Fibroblast of skin of left quadriceps (primary cell): ENCODE results near the gene UCK2.
A peak's percentile ranks its signal among the peaks of the same experiment; 100 is the strongest.

ENCODE experiments used
- DNase-seq, 2 experiments: peaks; one replicate each; pipeline ENCODE4 v3.0.0-alpha.2; 2013; ENCODE audit warnings: low read depth in 2 of 2

UCK2 gene

DNA sequence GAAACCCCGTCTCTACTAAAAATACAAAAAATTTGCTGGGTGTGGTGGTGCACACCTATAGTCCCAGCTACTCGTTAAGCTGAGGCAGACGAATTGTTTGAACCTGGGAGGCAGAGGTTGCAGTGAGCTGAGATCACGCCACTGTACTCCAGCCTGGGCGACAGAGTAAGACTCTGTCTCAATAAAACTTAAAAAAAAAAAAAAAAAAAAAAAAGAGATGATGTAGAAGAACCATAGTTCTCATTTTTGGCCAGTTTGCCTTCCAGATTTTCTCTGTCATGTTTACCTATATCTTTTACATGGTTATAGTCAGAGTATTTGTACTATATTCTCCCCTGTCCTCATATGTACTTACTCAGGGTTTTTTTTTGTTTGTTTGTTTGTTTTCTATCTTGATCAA is 53.6 kb downstream of the UCK2 start:
- DNase-seq = no peak

DNA sequence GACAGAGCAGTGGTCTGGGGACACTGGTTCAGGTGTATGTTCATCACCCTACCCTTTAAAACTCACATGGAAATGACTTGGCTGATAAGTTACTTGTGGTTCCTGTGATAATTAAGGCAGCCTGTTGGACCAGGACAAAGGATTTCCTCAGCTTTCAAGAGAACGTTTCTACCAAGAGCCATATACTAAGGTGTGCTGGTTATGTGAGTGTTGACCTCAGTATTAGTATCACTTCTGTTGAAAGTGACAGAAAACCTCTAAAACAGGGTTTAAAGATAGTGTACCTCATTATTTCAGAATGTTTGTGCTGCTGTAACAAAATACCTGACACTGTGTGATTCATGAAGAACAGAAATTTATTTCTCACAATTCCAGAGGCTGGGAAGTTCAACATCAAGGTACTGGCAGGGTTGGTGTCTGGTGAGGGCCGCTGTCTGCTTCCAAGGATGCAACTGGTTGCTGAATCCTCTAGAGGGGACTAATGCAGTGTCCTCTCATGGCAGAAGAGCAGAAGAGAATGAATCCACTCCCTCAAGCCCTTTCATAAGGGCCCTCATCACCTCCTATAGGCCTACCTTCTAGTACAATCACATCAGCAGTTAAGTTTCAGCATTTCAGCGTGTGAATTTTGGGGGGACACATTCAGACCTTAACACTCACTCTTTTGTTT is 54.9 kb downstream of the UCK2 start:
- DNase-seq = no peak

DNA sequence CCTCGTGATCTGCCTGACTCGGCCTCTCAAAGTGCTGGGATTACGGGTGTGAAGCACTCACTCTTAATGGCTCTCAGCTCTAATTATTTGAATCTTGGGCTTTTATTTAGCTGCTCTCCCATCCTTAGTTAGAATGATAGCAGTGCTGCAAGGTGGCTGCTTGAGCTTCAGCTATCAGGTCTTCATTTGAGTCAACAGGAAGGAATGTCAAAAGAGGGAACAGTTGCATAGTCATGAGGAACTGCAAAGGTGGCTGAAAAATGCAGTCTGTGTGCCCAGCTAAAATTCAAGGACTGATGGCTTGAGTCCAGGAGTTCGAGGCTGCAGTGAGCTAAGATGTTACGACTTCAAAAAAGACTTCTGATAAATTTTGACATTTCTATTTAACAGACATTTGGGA is 55.6 kb downstream of the UCK2 start:
- DNase-seq = no peak

DNA sequence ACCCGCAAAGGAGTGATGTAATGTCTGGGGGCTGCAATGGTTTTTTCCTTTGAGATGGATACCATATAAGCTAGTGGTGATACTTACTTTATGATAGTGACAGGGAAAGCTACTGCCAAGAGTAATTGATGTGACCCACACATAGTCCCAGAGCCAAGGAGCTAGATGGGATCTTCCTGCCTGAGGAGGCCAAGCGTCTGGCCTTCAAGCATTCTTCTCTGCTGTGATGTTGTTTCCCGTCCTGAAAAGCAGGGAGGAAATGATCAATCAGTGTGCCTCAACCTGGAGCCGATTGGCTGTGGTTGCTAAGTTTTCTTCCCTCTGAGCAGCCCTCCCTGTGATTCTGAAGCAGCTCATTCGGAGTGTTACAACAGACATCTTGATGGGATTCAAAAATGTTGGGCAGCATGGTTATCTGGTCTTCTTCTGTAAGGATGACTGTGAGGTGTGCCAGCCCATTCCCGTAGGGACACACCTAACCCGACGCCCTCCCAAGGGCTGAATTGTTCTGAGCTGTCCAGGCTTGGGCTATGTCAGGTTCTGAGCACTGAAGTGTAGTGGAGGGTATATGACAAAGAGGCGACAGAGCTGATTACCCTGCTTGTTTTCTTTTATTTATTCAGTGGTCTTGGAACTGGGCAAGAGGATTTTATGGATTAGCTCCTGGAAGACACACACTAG is 56.7 kb downstream of the UCK2 start:
- no peak for DNase-seq

DNA sequence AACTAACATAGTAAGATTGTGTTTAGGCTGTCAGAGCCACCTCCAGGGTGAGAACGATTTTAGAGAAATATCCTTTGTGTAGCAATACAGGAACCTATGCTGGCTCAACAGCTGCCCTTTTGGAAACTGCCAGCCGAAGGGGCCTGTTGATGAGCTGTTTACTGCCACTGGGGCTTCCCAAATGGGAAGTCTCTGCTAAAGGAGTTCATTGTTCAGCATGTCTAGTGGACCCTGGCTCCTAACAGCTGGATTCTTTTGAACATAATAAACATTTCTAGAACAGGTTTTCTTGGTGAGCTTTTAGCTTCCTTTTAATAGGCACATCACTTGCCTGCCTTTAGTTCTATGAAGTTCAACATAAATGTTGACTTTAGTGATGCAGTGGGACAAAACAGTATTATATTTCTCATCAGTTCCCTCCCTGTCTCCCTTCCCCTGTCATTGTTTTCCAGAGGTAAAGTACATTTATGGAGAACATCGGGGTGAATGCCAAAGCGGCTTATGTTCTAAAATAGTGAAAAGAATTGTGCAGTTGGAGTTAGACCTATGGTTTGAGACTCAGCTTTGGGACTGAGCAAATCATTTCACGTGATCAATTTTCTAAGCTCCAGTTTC is 57.4 kb downstream of the UCK2 start:
- no peak for DNase-seq

DNA sequence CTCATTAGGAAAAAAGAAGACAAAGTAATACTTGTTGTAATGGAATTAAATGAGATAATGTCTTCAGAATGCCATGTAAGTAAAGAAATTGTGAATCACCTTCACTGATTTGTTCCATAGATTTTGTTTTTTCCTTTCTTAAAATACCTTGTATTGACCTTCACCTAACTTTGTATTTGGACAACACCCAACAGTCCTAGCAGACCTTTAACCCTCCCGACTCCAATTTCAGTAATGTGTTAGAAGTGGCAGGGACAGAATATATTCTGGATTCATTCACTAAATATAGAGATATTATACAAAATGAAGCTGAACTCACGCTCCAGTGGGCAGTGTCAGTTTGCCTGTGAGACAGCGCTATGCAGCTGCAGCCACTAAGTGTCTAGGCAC is 57.9 kb downstream of the UCK2 start:
- DNase-seq = no peak

DNA sequence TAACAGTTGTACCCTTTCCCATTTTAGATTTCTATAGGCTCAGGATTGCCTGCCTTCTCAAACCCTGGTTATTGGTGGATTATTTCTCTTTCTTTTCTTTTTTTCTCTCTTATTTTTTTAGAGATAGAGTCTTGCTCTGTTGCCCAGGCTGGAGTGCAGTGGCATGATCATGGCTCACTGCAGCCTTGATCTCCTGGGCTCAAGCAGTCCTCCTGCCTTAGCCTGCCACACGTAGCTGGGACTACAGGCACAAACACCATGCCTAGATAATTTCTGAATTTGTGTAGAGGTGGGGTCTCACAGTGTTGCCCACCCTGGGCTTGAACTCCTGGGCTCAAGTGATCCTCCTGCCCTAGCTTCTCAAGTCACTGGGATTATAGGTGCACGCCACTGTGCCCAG is 58.8 kb downstream of the UCK2 start:
- no peak for DNase-seq

DNA sequence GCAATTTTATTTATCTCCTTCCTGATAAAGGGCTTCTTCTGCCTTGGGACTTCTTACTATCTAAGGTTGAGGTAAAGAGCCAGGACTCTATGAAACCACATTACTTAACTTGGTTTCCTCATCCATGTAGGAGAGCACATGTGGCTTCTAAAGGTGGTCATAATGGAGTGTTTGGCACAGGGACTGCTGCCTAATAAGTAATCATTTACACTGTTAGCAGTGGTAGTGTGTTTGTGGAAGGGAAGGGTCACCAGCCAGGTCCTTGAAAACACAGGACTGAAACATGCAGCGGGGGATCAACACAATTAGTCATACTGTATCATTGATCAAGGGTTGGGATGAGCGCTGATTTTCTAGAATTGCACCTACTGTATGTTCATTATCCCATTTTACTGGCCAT is 59.6 kb downstream of the UCK2 start:
- no peak for DNase-seq

DNA sequence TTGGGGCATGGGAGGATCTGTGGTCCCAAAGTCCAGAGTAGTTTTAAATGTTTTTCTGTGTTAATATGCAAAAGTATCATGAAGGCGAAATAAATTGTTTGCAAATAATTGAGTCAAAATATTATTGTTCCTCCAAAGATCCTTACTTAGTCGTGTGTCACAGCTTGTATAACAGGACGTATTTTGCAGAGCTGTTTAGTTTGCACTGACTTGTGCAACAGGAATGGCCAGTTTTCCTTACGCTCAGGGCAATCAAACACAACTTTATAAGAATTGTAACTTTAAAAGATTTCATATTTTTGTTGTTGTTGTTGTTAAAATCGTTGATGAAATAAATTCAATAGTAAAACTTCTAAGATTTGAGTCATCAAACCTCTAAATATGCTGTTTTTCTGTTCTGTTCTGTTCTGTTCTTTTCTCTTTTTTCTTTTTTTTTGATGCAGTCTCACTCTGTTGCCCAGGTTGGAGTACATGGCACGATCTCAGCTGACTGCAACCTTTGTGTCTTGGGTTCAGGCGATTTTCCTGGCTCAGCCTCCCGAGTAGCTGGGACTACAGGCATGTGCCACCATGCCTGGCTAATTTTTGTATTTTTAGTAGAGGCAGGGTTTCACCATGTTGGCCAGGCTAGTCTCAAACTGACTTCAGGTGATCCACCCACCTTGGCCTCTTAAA is 60.6 kb downstream of the UCK2 start:
- DNase-seq = no peak

DNA sequence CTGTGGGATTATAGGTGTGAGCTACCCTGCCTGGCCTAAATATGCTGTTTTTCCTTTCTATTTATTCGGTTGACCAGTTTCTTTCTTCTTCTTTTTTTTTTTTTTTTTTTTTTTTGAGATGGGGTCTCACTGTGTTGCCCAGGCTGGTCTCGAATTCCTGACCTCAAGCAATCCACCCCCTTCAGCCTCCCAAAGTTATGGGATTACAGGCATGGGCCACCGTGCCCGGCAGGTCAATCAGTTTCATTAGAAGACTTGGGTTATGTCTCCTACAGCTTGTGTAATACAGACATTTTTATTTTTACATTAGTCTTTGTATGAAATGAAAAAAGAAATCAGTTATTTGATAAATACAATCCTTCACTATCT is 61.1 kb downstream of the UCK2 start:
- no peak for DNase-seq

DNA sequence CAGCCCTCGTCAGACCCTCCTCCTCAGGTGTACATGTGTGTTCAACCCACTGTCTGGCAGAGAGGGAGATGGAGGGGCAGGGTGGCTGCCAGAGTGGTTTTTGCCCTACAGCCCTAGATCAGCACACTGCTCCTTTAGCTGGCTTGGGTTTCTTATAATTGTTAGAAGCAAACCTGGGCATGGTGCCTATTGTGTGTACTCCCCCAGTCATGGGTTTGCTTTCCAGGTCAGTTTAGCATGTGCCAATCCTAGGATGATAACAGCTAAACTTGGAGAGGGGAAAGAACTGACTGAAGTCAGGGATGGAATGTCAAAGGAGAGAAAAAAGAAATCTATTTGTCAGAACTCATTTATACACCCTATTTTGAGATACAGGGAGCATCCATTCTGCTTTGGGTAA is 63.3 kb downstream of the UCK2 start:
- DNase-seq = no peak

DNA sequence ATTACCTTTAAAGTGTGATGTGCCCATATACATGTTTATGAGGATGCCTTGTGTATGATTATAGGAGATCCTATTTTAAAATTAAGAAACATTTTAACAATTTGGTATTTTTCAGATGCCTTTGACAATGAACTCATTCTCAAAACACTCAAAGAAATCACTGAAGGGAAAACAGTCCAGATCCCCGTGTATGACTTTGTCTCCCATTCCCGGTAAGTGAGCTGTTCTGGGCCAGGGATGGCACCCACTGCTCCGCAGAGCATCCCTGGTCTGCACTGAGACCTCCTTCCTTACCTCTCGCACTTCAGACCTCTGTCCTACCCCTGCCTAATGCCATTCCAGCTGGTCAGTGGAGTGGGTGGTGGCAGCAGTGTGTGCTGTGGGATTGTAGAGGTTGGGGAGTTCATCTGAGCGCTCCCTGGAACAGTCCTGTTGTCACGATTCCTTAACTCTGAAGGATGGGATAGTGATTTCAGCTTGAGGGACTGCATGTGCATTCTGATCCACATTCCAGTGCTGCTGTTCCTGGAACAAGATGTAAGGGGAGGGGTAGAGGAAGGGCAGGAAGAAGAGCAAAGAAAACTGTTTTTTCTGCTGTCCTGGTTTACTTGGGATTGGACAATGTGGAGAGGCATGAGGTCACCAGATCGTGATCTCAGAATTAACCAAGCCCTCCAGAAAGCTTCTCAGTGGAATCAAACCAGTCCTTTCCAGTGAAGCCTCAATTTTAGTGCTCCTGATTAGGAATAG is 63.9 kb downstream of the UCK2 start:
- no peak for DNase-seq

DNA sequence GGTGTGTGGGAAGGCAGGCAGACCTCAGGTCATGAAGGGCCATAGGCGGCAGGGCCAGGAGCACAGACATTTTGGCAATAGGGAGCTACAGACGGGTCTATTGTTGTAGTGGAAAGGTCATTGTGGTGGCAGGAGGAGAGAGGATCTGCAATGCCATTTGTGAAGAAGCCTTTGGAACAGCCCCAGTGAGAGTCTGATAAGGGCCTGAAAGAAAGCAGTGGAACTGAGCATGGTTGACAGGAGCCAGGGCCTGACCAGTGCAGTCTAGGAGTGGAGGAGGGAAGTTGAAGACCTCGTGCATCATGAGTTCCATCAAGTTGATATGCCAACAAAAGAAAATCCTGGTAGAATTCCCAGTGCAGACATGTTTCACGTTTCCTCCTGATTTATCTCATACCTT is 65.5 kb downstream of the UCK2 start:
- no peak for DNase-seq

DNA sequence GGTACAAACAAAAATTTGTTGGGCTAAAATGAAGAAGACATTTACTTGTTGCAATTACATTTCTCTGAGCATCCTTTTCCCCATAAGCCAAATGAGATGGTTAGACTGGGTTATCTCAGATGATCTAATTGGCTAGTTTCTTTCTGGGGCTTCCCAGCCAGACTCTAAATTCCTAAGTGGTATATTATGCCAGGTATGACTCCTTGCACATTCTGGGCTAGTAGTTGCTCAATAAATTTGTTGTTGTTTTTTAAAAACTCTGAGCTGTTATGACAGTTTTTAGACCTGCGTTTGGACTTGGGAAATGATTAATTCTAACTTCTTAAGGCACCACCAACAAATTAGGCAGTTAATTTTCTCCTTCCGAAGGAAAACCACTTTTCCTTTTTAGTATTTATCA is 66.1 kb downstream of the UCK2 start:
- DNase-seq = no peak

DNA sequence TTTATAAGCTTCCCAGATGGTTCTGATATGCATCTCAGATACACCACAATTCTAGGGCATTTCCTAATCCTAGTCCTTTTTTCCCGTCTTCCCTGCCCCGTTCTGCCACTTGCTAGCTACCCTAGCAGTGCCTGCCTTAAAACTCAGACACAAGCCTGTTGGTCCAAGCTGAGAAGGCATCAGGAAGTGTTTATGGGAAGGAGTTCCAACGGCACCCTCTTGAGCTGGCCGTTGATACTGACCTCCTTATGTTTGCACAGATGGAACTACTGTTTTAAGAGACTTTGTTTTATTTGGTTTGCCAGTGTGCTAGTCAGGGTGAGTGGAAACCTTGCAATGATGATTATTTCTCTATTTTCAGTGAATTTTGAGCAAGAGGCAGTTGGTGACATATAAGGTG is 67.2 kb downstream of the UCK2 start:
- no peak for DNase-seq

DNA sequence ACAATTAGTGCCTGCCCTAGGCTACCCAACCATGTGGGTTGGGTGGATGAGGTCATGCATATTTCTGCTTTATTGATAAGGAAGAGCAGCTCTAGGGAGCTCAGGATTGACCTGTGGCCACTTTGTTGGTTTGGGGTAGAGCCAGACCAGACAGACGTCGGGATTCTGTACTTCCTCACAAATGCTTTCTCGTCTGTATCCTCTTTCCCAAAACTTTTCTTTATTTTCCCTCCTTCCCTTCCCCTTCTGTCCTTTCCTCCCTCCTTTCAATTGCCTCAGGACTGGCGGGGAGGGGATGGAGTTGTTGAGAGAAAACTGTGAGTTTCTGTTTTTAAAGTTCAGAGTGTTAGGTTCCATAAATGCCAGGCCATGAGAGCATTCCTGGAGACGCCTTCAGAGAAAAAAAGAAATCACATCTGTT is 68.0 kb downstream of the UCK2 start:
- no peak for DNase-seq

DNA sequence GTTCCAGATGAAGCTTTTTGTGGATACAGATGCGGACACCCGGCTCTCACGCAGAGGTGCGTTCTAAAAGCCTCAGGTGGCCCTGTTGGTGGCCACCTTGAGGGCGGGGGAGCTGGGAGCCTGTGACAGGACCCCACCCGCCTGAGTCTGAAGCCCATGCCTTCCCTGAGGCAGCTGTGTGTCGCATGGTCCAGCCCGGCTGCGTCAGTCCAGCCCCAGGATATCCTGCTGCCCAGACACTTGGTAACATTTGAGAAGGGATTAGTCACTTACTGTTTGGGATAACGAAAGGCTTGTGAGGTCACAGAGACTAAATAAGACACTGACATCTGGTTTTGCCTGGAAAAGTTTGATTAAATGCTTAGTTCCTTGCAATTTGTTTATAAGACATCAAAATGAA is 68.9 kb downstream of the UCK2 start:
- peak in 1 of 2 experiments; percentile 54 for DNase-seq

DNA sequence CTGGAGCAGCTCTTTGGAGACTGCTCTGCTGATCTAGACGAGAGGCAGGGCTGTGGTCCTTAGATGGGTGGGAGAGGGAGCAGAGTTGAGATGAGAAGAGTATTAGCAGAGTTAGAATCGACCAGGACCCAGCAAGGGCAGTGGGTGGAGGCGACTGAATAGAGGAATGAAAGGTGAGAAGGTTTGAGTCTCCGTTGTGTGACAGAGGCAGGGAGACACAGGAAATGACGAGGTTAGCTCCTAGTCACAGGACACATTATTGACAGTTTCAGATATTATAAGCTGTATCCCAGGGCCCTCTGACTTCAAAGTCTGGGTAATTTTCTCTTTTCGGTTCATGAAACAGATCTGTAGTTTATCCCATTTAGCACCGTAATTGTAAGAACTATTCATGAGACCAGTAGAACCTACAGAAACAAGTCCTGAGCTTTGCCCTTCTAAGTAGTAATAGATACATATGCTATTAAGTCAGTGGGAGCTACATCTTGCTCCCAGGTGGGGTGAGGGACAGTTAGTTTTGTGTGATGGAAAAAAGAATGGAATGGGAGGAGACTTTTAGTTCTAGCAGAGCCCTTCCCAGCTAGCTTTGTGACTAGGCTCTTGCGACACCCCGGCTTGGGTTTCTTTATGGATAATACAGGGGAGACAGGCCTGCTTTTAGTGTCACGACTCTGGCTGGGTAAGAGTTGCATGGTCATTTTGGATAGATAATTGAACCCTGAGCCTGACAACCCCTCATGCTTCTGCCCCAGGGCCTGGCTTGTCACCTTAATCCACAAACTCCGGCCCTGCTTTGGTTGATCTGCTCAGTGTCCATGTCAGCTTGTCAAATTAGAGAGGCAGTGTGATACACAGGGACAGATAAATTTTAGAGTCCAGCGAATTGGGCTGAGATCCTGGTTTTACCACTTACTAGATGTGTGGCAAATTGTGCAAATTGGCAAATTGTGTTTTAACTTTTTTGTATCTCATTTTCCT is 70.2 kb downstream of the UCK2 start:
- no peak for DNase-seq

DNA sequence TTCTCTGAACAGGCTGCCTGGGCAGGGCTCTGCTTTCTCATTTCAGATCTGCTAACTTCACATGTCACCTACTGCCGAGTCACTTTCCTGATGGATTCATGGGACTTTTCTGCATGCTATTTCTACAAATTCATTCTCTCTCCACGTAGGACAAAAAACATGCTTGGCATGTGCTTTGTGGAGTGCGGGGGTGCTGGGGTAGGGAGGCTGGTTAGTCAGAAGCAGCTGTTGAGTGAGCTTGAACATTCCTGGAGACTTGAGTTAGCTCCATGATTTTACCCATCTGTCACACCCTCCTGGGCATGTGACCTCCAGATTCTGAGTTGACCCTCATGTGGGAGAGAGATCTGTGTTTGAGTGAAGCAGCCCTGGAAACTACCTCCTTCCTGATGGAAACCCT is 71.4 kb downstream of the UCK2 start:
- peak; percentile 94 to 95 for DNase-seq

DNA sequence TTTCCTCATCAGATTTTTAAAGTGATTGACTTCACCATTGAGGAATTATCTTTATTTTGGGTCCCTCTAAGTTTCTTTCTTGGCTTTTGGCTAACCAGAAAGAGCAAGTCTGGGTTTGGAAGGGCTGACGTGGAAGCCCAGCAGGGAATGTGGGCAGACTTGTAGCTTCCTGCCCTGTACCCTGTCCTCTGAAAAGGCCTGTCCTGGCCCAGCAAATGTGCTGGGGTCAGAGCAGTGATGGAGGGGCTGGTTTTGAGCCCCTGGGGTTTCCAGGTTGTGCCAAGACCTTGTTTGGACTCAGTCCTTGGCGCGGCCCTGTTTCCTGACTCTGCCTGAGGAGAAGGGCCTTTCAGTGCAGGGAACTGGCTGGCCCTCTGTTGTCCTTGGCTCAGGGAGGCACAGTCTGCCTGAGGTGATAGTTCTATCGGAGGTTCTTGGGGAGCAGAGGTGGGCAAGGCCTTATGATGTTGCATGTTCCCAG is 72.1 kb downstream of the UCK2 start:
- DNase-seq = no peak
